Stimulated activated CD8-positive, alpha-beta memory T cell treated with anti-CD3 and anti-CD28 coated beads, Interleukin-7, amount 100 ng/mL, for 48 hours (primary cell): Measurements from ENCODE around the gene HOXB2.
"Not testable (repeated sequence)": the region's sequence is repeated elsewhere in the genome, so short reads cannot be mapped to it uniquely, and the experiment has no call there.

Experiments
- DNase-seq, 2 donors: peaks; one replicate each; pipeline ENCODE4 v3.0.0-alpha.2; 2020; ENCODE audit warnings: low read depth in 1 of 2; ENCODE audit errors: extremely low read depth in 1 of 2

HOXB2 gene

GRCh38 chr17:48542114-48542656 lies 2.7 kb downstream of the HOXB2 start:
- DNase-seq, result no peak

DNA sequence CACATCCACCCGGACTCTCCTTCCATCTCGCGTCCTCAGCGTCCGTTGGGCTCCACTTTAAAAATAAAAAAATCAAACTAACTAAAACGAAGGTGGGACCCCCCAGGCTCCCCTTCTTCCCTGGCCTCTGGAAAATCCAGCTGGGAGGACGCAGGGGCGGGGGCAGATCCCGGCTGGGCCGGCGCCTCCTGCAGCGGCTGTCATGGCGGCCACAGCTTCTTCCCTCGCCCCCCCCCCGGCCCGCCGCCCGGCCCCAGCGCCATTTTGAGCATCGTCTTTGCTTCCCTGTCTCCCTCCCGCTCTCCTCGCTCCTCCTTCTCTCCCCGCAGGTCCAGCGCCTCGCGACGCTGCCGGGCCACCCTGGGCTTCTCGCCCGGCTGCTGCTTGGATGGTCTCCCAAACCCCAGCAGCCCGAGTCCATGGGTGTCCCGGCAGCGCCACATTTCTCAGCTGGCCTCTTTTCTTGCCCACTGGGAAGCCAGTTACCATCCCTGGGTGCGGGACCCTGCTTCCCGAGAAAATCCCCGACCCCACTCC lies 3.3 kb downstream of the HOXB2 start:
- no peak for DNase-seq

DNA sequence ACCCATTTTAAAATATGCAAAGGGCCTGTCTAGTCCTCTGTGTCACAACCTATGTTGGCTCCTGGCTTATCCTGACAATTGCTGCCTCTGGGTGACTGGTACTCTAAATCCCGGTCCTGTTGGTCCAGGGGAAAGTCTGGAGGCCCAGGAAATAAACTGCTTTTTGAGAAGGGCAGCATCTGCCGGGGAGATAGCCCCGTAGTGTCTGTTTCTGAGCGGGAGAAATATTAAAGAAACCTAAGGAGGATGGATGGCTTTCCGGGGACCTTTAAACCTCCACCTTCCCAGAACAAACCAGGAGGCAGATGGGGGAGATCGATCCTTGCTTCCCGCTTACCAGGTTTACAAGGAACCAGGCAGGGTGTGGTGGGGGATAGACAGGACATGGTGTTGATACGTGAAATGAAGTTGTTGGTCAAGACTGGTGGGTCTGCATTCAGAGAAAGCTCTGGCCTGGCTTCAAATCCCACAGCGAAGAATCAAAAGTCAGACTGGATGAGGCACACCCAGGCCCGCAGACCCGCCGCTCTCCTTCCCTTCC lies 3.8 kb downstream of the HOXB2 start:
- DNase-seq, result no peak

GRCh38 chr17:48540213-48540612 lies 4.7 kb downstream of the HOXB2 start:
- DNase-seq, result no peak

DNA sequence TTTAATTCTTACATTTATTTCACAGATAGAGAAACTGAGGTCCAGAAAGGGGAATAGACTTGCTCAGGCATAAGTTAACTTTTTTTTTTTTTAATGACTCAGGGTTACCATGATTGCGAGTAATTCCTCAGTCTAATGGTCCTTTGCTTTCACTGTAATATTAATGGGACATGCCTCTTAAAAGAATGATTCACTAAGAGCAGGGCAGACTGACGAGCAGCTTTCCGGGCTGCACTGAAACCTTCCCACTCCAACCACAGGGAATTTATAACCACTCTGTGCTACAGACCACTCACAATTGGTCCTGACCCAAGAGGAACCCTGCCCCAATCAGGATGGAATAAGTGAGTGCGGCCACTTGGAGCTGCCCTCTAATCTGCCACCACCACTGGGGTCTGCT lies 5.7 kb downstream of the HOXB2 start:
- DNase-seq, result no peak

DNA sequence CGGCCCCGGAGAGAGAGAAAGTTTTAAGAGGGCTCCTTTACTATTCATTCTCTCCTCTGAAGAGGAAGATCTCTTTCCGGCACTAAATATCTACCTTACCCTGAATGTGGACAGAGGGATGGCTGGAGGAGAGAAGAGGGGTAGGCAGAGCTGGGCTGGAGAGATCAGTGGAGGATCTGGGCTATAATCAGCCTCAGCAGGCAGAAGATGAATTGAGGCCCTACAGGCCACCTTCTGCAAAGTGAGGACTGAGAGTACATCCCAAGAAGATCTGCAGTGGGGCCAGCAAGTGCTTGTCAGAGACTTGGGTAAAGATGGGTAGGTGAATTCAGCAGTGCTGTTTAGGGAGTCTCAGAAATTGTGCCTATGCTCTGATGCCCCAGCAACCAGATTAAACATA lies 7.6 kb downstream of the HOXB2 start:
- no peak for DNase-seq

- DNase-seq, result not testable (repeated sequence)
Observed at GRCh38 chr17:48535793-48536559, 8.9 kb downstream of the HOXB2 start.

DNA sequence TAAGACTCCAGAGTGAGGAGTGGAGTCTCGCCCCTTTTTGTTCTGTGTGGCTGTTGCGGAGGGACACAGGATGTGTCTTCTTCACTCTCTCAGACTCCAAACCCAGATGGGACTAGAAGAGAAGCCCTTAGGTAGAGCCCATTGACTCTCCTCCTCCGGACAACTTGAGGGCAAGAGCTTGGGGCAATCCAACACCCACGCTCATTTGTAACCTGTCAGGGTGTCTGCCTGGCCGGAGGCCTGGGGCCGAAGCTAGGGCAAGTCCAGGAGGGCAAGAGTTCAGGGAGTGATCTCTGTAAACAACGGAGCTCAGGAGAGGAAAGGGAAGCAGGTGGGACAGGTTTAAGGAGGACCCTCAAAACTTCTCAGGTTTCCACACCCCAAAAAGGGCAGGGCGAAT lies 12.6 kb downstream of the HOXB2 start:
- no peak for DNase-seq

GRCh38 chr17:48530887-48531272 lies 14.0 kb downstream of the HOXB2 start, which contains the start of gene HOXB1:
Gene HOXB1 (minus strand): TSS chr17:48531011. CDS start chr17:48530904, 107 bp downstream.
- DNase-seq, result no peak

- no peak for DNase-seq
Observed at GRCh38 chr17:48530208-48530886, 14.6 kb downstream of the HOXB2 start.

DNA sequence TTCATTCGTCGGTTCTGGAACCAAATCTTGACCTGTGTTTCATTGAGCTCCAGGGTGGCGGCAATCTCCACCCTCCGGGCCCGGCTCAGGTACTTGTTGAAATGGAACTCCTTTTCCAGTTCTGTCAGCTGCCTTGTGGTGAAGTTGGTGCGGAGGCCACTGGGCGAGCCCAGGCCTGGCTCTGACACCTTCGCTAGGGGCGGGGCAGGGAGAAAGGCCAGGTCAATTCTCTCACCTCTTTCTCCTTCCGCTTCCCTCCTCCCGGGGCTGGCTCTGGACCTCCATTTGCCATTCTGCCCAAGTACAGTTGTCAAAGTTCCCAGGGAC lies 15.3 kb downstream of the HOXB2 start:
- DNase-seq, result no peak

GRCh38 chr17:48528936-48529682 lies 15.8 kb downstream of the HOXB2 start:
- no peak for DNase-seq

DNA sequence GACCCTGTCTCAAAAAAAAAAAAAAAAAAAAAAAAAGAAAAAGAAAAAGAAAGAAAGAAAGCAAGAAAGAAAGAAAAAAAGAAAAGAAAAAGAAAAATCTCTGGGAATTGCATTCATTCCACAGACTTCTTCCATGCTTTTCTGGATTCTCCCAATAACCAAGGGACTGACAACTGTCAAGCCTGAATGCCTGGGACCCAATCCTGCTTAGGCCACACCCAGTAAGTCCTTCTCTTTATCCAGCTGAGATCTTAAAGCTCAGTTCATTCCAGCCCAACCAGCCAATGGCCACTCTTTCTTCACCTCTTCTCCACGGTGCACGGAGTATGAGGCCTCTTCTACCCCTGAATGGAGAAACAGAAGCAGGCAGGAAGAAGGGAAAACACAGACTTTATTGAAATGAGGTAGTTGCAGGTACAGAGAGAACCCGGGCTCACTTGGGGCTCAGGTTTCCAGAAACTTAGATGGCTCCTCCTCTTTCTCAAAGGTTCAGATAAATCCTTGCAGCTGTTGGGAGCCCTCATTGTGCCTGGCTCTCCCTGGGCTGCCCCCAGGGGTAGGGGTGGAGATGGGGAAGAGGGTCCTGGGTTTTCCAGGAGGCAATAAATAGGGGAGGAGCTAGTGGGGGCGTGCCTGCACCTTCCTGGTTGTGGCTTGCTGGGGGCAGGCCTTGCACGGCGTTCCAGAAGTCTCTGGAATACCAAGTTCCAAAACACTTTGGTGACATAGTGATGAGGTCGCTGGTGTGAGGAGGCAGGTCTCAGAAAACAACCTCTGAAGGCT lies 16.6 kb downstream of the HOXB2 start:
- no peak for DNase-seq

- no peak for DNase-seq
Observed at GRCh38 chr17:48527547-48527932, 17.4 kb downstream of the HOXB2 start.

GRCh38 chr17:48526608-48527546 lies 18.0 kb downstream of the HOXB2 start:
- DNase-seq, result no peak

GRCh38 chr17:48523010-48523409 lies 21.9 kb downstream of the HOXB2 start:
- DNase-seq, result no peak

DNA sequence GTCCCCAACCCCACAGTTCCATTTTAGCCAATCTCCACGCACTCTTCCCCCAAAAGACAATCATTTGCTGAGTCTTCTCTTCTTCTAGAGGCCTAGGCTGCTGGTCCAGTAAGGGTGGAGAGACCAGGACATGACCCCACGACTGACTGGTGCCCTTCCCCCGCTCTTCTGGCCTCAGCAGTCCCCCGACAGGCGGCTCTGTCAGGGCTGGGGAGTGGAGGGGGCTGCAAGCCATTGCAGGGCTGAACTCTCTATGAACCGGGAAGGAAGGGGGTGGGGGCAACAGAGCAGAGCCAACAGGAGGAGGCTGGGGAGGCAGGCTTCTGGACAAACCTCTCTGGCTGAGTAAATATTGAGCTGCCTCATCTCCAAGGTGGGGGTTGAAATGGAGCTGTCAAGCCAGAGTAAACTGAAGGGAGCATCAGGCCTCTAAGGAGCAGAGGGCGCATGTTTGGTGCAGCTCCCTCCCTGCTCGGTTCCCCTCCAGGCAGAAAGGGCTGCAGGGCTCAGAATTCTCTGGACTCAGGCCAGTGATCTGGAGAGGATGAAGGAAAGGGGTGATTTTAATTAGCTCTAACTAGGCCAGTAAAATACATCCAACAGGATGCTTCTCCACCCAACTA lies 22.8 kb downstream of the HOXB2 start:
- DNase-seq, result no peak

GRCh38 chr17:48520631-48521079 lies 24.3 kb downstream of the HOXB2 start:
- no peak for DNase-seq

DNA sequence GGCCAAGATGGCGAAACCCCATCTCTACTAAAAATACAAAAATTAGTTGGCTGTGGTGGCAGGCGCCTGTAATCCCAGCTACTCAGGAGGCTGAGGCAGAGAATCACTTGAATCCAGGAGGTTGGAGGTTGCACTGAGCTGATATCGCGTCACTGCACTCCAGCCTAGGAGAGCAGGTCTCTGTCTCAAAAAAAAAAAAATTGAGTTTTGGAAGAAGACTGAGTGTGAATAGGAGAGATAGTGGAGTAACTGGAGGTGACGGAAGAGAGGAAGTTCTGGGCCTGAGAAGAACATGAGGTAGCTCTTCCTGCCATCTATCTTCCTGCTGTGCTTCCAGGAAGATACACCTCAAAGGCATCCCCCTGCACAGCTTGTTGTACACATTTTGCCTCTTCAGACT lies 25.5 kb downstream of the HOXB2 start:
- DNase-seq, result no peak
